IMR-90 (cell line): ENCODE measurements around the gene RHOD. TPM values are rescaled to one million over a fixed set of nuclear protein-coding genes. Genes with fewer than 3 reads are reported as not detected.

Experiments
- ATAC-seq: fragments of 200-7000 bp; cut with Tn5 transposase; 2 replicates; pipeline ENCODE4 v1.9.1; 2020; ENCODE audit warnings: low read depth, mild to moderate bottlenecking, moderate library complexity
- BruUV-seq: library from RNA; stranded (reverse); fragments of 400-500 nt; replicated peaks from 2 replicates; lab custom pipeline; 2021; lab: Mats Ljungman, UMichigan
- CTCF ChIA-PET: fragments of 300-600 bp; formaldehyde crosslinking; extraction: SDS; loops from one replicate; lab custom pipeline; 2021; ENCODE audit warnings: antibody characterized with exemption; lab: Yijun Ruan, JAX
- POLR2A ChIA-PET: fragments of 300-600 bp; sonication (Branson Sonifier 250); formaldehyde crosslinking; loops from one replicate; lab custom pipeline; 2022; ENCODE audit warnings: antibody characterized with exemption; ENCODE audit not compliant: unreplicated experiment; lab: Charles Lee
- DNase-seq: peaks from one replicate; pipeline ENCODE4 v3.0.0; 2013
- H2AFZ ChIP-seq: replicated peaks from 2 replicates; pipeline ENCODE3; 2013; ENCODE audit warnings: low read length, mild to moderate bottlenecking; ENCODE audit not compliant: poor library complexity
- H2AK5ac ChIP-seq: 2 replicates; pipeline ENCODE4 v1.6.1; 2013; ENCODE audit warnings: low read depth, low read length, inconsistent platforms
- H2AK9ac ChIP-seq: replicated peaks from 2 replicates; pipeline ENCODE3; 2013; ENCODE audit warnings: mild to moderate bottlenecking, low read depth, low read length, moderate library complexity; ENCODE audit not compliant: poor library complexity
- H2BK120ac ChIP-seq: 2 replicates; pipeline ENCODE4 v1.6.1; 2013; ENCODE audit warnings: low read depth, low read length, inconsistent platforms
- H2BK15ac ChIP-seq: 3 replicates; pipeline ENCODE4 v1.6.1; 2013; ENCODE audit warnings: low read depth, low read length, inconsistent platforms
- H2BK20ac ChIP-seq: 2 replicates; pipeline ENCODE4 v1.6.1; 2013; ENCODE audit warnings: low read depth, mild to moderate bottlenecking, inconsistent platforms, low read length, moderate library complexity
- H2BK5ac ChIP-seq: 2 replicates; pipeline ENCODE4 v1.6.1; 2013; ENCODE audit warnings: mild to moderate bottlenecking, low read depth, low read length, inconsistent platforms; ENCODE audit not compliant: poor library complexity, severe bottlenecking
- H3K14ac ChIP-seq: replicated peaks from 2 replicates; pipeline ENCODE4 v1.6.1; 2013; ENCODE audit warnings: low read depth, low read length, inconsistent platforms
- H3K18ac ChIP-seq: 2 replicates; pipeline ENCODE4 v1.6.1; 2013; ENCODE audit warnings: low read depth, low read length, control low read depth
- H3K23ac ChIP-seq: 2 replicates; pipeline ENCODE4 v1.6.1; 2013; ENCODE audit warnings: low read depth, low read length, inconsistent platforms
- H3K27ac ChIP-seq: 2 replicates; pipeline ENCODE4 v1.5.1; 2013; ENCODE audit warnings: mild to moderate bottlenecking, control low read depth, low read length; ENCODE audit not compliant: insufficient read depth
- H3K27me3 ChIP-seq: 2 replicates; pipeline ENCODE4 v1.6.1; 2013; ENCODE audit warnings: low read length; ENCODE audit not compliant: control insufficient read depth, insufficient read depth
- H3K36me3 ChIP-seq: 2 replicates; pipeline ENCODE4 v1.6.1; 2013; ENCODE audit warnings: low read length, mixed read lengths; ENCODE audit not compliant: control insufficient read depth, insufficient read depth
- H3K4ac ChIP-seq: 2 replicates; pipeline ENCODE4 v1.6.1; 2013; ENCODE audit warnings: low read depth, low read length, inconsistent platforms
- H3K4me1 ChIP-seq: 2 replicates; pipeline ENCODE4 v1.6.1; 2013; ENCODE audit warnings: low read length, mixed read lengths; ENCODE audit not compliant: control insufficient read depth, insufficient read depth
- H3K4me2 ChIP-seq: 2 replicates; pipeline ENCODE4 v1.6.1; 2013; ENCODE audit warnings: low read depth, mild to moderate bottlenecking, control low read depth, low read length, moderate library complexity
- H3K4me3 ChIP-seq: 2 replicates; pipeline ENCODE4 v1.5.1; 2013; ENCODE audit warnings: low read depth, mild to moderate bottlenecking, control low read depth, low read length, moderate library complexity; ENCODE audit not compliant: insufficient read depth
- H3K56ac ChIP-seq: 2 replicates; pipeline ENCODE4 v1.6.1; 2013; ENCODE audit warnings: low read length, inconsistent platforms; ENCODE audit not compliant: insufficient read depth; ENCODE audit errors: extremely low read depth
- H3K79me1 ChIP-seq, 2 experiments: 2 replicates each; pipeline ENCODE4 v1.6.1; 2013; ENCODE audit warnings: low read length in 2 of 2, inconsistent platforms in 1 of 2, low read depth in 1 of 2
- H3K9ac ChIP-seq: 2 replicates; pipeline ENCODE4 v1.6.1; 2013; ENCODE audit warnings: low read depth, low read length, control low read depth
- H3K9me1 ChIP-seq: 2 replicates; pipeline ENCODE4 v1.6.1; 2013; ENCODE audit warnings: low read length, inconsistent platforms; ENCODE audit not compliant: insufficient read depth
- H3K9me3 ChIP-seq: 2 replicates; pipeline ENCODE4 v1.6.1; 2013; ENCODE audit warnings: low read length; ENCODE audit not compliant: control insufficient read depth, insufficient read depth
- H4K20me1 ChIP-seq: 2 replicates; pipeline ENCODE4 v1.6.1; 2013; ENCODE audit warnings: low read length, inconsistent platforms; ENCODE audit not compliant: insufficient read depth
- H4K5ac ChIP-seq: 2 replicates; pipeline ENCODE4 v1.6.1; 2013; ENCODE audit warnings: mild to moderate bottlenecking, low read depth, low read length, control low read depth
- H4K8ac ChIP-seq, 2 experiments: 2 replicates each; pipeline ENCODE4 v1.6.1; 2013; ENCODE audit warnings: low read depth in 2 of 2, low read length in 2 of 2, control low read depth in 1 of 2, inconsistent platforms in 1 of 2
- H4K91ac ChIP-seq: 2 replicates; pipeline ENCODE4 v1.6.1; 2013; ENCODE audit warnings: low read depth, low read length, inconsistent platforms; ENCODE audit not compliant: insufficient read depth
- BHLHE40 ChIP-seq: fragments of 150-350 bp; IDR thresholded peaks from 2 replicates; pipeline ENCODE4 v1.6.1; 2016; ENCODE audit warnings: mild to moderate bottlenecking, low read depth, low read length
- CEBPB ChIP-seq: IDR thresholded peaks from 2 replicates; pipeline ENCODE4 v1.6.1; 2012; ENCODE audit warnings: low read depth, low read length, improper control_type of control experiment
- CHD1 ChIP-seq: IDR thresholded peaks from 2 replicates; pipeline ENCODE4 v1.6.1; 2012; ENCODE audit warnings: low read depth, low read length, improper control_type of control experiment
- MAFK ChIP-seq: IDR thresholded peaks from 2 replicates; pipeline ENCODE4 v1.6.1; 2012; ENCODE audit warnings: low read depth, low read length, improper control_type of control experiment
- MXI1 ChIP-seq: IDR thresholded peaks from 2 replicates; pipeline ENCODE4 v1.6.1; 2012; ENCODE audit warnings: low read depth, mild to moderate bottlenecking, low read length, moderate library complexity, borderline replicate concordance
- NFE2L2 ChIP-seq: fragments of 150-350 bp; IDR thresholded peaks from 2 replicates; pipeline ENCODE4 v1.6.1; 2016; ENCODE audit warnings: low read depth, mild to moderate bottlenecking, low read length
- POLR2A ChIP-seq: IDR thresholded peaks from 2 replicates; pipeline ENCODE4 v1.6.1; 2012; ENCODE audit warnings: mild to moderate bottlenecking, low read depth, low read length
- RAD21 ChIP-seq: IDR thresholded peaks from 2 replicates; pipeline ENCODE4 v1.6.1; 2012; ENCODE audit warnings: low read length, improper control_type of control experiment
- RFX5 ChIP-seq: IDR thresholded peaks from 2 replicates; pipeline ENCODE4 v1.8.0; 2012; ENCODE audit warnings: low read depth, mild to moderate bottlenecking, low read length, moderate library complexity
- WGBS, 2 experiments: methylation state at CpG; one replicate each; pipeline versions ENCODE4 v1.1.5 to v1.1.7; 2013; ENCODE audit warnings: missing lambda C conversion rate in 2 of 2; ENCODE audit not compliant: insufficient read length in 1 of 2; ENCODE audit errors: extremely low coverage in 2 of 2; 5-methylcytosine and 5-hydroxymethylcytosine counted together
- dilution Hi-C: fragments of 300-500 bp; cut with HindIII; formaldehyde crosslinking; loops from one replicate; pipeline ENCODE4 v1.14.3; 2018; ENCODE audit warnings: low sequenced_read_pairs; ENCODE audit not compliant: unreplicated experiment
- in situ Hi-C: fragments of 300-500 bp; cut with MboI; formaldehyde crosslinking; loops from 3 replicates; pipeline ENCODE4 v1.14.3; 2019; ENCODE audit warnings: low sequenced_read_pairs, inconsistent platforms, mixed read lengths
- intact Hi-C: fragments of 100-400 bp; cut with micrococcal nuclease; formaldehyde crosslinking; loops from 2 replicates; pipeline ENCODE4 v1.10.0; 2022
- polyA plus RNA-seq, 3 experiments: library from polyadenylated mRNA; depleted of rRNA; stranded (reverse); fragments of >200 nt; gene quantifications; 2 replicates each; pipeline ENCODE4 v1.2.3, GENCODE V29; 2012; ENCODE audit warnings: low replicate concordance in 1 of 3
- total RNA-seq: library from RNA; depleted of rRNA; stranded (reverse); fragments of >200 nt; gene quantifications from 2 replicates; pipeline ENCODE4 v1.2.3, GENCODE V29; 2012
- TF ChIP-seq, protein P1 (sequence below): fragments of 150-350 bp; IDR thresholded peaks from 2 replicates; pipeline ENCODE4 v1.6.1; 2017; ENCODE audit warnings: mild to moderate bottlenecking, antibody characterized with exemption, low read length, low read depth

RHOD gene
- total and polyA plus RNA-seq, 2 of the 4 experiments (the other 2 are of a cell fraction): 4.7 to 10.9 TPM

- Histone ChIP-seq H4K8ac (no peak overlapping the region), H2AK5ac (no peak overlapping the region; the same call in 1 of the 2 replicates), H3K4me1 (no peaks in the 10 kb centered on the region), H2AK9ac (no peak overlapping the region), H3K23ac (no peak overlapping the region), H3K27me3 (no peaks in the 10 kb centered on the region), H3K79me1 (no peaks in the 10 kb centered on the region), H3K4ac (no peak overlapping the region), H2BK120ac (no peak overlapping the region), H4K20me1 (no peaks in the 10 kb centered on the region), H3K4me2 (no peak overlapping the region), H4K5ac (no peak overlapping the region), H3K4me3 (no peak overlapping the region), H3K56ac (no peak overlapping the region), H2BK5ac (no peak overlapping the region), H3K9ac (no peak overlapping the region), H3K14ac (no peak overlapping the region), H3K27ac (no peak overlapping the region), H2AFZ (no peak overlapping the region), H3K18ac (no peak overlapping the region), H2BK15ac (no peak overlapping the region), H3K9me1 (no peaks in the 10 kb centered on the region), H4K91ac (no peak overlapping the region), H2BK20ac (no peak overlapping the region), H3K36me3 (no peaks in the 10 kb centered on the region), H3K9me3 (no peaks in the 10 kb centered on the region)
- ATAC-seq: no peak
- in situ Hi-C loops: no loop called here
- DNase-seq: no peak
- BruUV-seq: no TSS peak
- 91% methylated on average over 4 of the region's 11 CpGs; no CpG with 5 or more reads in 1 of the 2 experiments for WGBS, 2 experiments
- intact Hi-C loops: no loop called here
- no peak for TF ChIP-seq CHD1
- no peak for TF ChIP-seq MAFK
- no peak for TF ChIP-seq NFE2L2
- TF ChIP-seq, protein P1, sequence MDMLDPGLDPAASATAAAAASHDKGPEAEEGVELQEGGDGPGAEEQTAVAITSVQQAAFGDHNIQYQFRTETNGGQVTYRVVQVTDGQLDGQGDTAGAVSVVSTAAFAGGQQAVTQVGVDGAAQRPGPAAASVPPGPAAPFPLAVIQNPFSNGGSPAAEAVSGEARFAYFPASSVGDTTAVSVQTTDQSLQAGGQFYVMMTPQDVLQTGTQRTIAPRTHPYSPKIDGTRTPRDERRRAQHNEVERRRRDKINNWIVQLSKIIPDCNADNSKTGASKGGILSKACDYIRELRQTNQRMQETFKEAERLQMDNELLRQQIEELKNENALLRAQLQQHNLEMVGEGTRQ: no peak
- TF ChIP-seq MXI1: no peak
- no peak for TF ChIP-seq RFX5
- no peak for TF ChIP-seq BHLHE40
- no peak for TF ChIP-seq CEBPB
- TF ChIP-seq RAD21: no peak
- TF ChIP-seq POLR2A: no peak
- ChIA-PET POLR2A (no interaction called here), CTCF (no interaction called here)
- dilution Hi-C loops: no loop called here
Observed at GRCh38 chr11:67072295-67072694, 15.6 kb downstream of the RHOD start.
